HG03045 (cell line): ENCODE results near the gene AQP12A.

Experiments used
- ATAC-seq: cut with Tn5 transposase; IDR thresholded peaks from one replicate; pipeline ENCODE4 v1.9.1; 2021; ENCODE audit warnings: mild to moderate bottlenecking, moderate library complexity; ENCODE audit not compliant: unreplicated experiment

The AQP12A gene

GRCh38 chr2:240737958-240738357 is 46.3 kb downstream of the AQP12A start:
- no peak for ATAC-seq

- no peak for ATAC-seq
These were observed 48.1 kb downstream of the AQP12A start for GRCh38 chr2:240739797-240740196.

- ATAC-seq: no peak
These were observed 49.4 kb downstream of the AQP12A start for GRCh38 chr2:240741091-240741490.

GRCh38 chr2:240742602-240743095 is 51.0 kb downstream of the AQP12A start:
- ATAC-seq: no peak

GRCh38 chr2:240745456-240745855 is 53.8 kb downstream of the AQP12A start:
- no peak for ATAC-seq

GRCh38 chr2:240745962-240746361 is 54.3 kb downstream of the AQP12A start:
- no peak for ATAC-seq

GRCh38 chr2:240746671-240747070 is 55.0 kb downstream of the AQP12A start:
- no peak for ATAC-seq

- ATAC-seq: no peak
These were observed 55.6 kb downstream of the AQP12A start for GRCh38 chr2:240747256-240747655.
